Retinal pigment epithelial cell (primary cell): ENCODE measurements around the gene ZC3H18.

Experiments used
- DNase-seq: peaks from one replicate; pipeline ENCODE4 v3.0.0-alpha.2; 2010; ENCODE audit warnings: low read depth
- H3K4me3 ChIP-seq: 2 replicates; pipeline ENCODE4 v1.5.1; 2011; ENCODE audit warnings: mild to moderate bottlenecking, low read length, control low read depth, moderate library complexity
- TF ChIP-seq, protein P1 (sequence below): conservative IDR thresholded peaks from 2 replicates; pipeline ENCODE4 v1.5.1; 2011; ENCODE audit warnings: low read depth, low read length, control low read depth, inconsistent platforms

ZC3H18 gene

GRCh38 chr16:88533381-88533917, 36.8 kb upstream of the ZC3H18 start:
- TF ChIP-seq, protein P1, sequence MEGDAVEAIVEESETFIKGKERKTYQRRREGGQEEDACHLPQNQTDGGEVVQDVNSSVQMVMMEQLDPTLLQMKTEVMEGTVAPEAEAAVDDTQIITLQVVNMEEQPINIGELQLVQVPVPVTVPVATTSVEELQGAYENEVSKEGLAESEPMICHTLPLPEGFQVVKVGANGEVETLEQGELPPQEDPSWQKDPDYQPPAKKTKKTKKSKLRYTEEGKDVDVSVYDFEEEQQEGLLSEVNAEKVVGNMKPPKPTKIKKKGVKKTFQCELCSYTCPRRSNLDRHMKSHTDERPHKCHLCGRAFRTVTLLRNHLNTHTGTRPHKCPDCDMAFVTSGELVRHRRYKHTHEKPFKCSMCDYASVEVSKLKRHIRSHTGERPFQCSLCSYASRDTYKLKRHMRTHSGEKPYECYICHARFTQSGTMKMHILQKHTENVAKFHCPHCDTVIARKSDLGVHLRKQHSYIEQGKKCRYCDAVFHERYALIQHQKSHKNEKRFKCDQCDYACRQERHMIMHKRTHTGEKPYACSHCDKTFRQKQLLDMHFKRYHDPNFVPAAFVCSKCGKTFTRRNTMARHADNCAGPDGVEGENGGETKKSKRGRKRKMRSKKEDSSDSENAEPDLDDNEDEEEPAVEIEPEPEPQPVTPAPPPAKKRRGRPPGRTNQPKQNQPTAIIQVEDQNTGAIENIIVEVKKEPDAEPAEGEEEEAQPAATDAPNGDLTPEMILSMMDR, result no peak
- DNase-seq, result no peak
- no peak overlapping the region for H3K4me3 ChIP-seq

GRCh38 chr16:88533932-88534637, 36.1 kb upstream of the ZC3H18 start:
- DNase-seq, result no peak
- TF ChIP-seq, protein P1, result no peak
- H3K4me3 ChIP-seq, result peak overlapping the region; percentile 26

DNA sequence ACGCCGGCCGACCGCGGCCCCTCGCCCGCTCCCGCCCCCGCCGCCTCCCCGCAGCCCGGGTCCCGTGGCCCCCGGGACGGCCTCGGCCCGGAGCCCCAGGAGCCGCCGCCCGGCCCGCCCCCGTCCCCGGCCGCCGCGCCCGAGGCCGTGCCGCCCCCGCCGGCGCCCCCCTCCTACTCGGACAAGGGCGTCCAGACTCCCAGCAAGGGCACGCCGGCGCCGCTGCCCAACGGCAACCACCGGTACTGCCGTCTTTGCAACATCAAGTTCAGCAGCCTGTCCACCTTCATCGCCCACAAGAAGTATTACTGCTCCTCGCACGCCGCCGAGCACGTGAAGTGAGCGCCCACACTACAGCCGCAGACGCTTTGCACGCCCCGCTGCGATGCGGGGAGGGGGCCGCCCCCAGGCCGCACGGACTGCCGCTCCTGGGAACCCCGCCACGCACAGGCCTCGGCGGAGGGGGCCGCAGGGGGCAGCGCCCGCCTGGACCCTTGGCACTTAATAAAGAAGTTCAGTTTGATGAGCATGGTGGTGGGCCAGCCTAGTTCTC, 35.5 kb upstream of the ZC3H18 start:
- no peak for DNase-seq
- TF ChIP-seq, protein P1, result peak; percentile 2
- no peak overlapping the region for H3K4me3 ChIP-seq

GRCh38 chr16:88535191-88535856, 34.9 kb upstream of the ZC3H18 start:
- H3K4me3 ChIP-seq, result no peak overlapping the region
- TF ChIP-seq, protein P1, result no peak
- DNase-seq, result no peak

DNA sequence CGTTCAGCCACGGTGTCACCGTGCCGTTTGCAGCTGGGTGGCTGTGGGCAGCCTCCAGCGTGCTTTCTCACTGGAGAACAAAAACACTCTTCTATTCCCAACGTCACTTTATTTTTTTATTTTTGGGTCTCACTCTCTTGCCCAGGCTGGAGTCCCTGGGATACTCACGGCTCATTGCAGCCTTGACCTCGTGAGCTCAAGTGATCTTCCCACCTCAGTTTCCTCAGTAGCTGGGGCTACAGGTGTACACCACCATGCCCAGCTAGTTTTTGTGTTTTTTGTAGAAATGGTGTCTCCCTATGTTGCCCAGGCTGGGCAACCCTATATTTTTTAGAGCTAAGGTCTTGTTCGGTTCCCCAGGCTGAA, 34.4 kb upstream of the ZC3H18 start:
- H3K4me3 ChIP-seq, result no peak overlapping the region
- no peak for DNase-seq
- TF ChIP-seq, protein P1, result no peak

DNA sequence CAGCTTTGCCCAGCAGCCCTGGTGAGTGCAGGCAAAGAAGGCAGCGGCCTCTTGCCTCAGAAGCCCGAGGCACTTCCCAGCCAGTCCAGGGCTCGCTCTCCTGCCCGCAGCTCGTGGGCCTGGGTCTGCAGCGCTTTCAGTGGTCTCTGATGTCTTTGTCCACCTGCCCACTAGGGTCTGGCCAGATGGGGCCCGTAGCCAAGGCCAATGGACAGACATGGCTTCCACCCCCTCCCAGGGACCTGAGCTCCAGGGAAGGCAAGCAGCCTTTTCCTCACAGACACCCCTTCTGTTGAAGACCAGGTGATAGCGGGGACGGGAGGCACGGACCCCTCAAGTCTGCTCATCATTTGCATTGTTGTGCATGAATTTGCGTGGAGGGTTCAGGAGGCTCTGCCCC, 33.7 kb upstream of the ZC3H18 start:
- DNase-seq, result no peak
- TF ChIP-seq, protein P1, result no peak

More for the DNA sequence above, 33.7 kb upstream of the ZC3H18 start:
- H3K4me3 ChIP-seq, result no peak overlapping the region
